Stimulated activated CD4-positive, alpha-beta T cell treated with anti-CD3 and anti-CD28 coated beads, Interleukin-2, amount 100 ng/mL, for 48 hours (primary cell): ENCODE data around the gene MICB.
A peak's percentile ranks its signal among the peaks of the same experiment; 100 is the strongest.
"Not testable (repeated sequence)": the region's sequence is repeated elsewhere in the genome, so short reads cannot be mapped to it uniquely, and the experiment has no call there.

Experiments
- DNase-seq, 2 donors: peaks; one replicate each; pipeline ENCODE4 v3.0.0-alpha.2; 2020

Gene MICB

GRCh38 chr6:31497531-31498476, at the start of gene MICB:
Gene MICB (plus strand): TSS chr6:31498145. CDS start chr6:31498194, 49 bp downstream.
- peak; percentile 75 to 79 for DNase-seq

DNA sequence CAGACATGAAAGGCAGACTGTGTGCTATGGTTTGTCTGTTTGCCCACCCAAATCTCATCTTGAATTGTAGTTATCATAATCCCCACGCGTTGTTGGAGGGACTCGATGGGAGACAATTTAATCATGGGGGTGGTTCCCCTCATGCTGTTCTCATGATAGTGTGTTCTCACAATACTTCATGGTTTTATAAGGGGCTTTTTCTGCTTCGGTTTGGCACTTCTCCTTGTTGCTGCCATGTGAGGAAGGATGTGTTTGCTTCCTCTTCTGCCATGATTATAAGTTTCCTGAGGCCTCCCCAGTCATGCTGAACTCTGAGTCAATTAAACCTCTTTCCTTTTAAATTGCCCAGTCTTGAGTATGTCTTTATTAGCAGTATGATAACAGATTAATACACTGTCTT, 47.2 kb upstream of the MICB start:
- DNase-seq = no peak

GRCh38 chr6:31452859-31453258, 45.1 kb upstream of the MICB start:
- no peak for DNase-seq

GRCh38 chr6:31453259-31453658, 44.7 kb upstream of the MICB start:
- no peak for DNase-seq

DNA sequence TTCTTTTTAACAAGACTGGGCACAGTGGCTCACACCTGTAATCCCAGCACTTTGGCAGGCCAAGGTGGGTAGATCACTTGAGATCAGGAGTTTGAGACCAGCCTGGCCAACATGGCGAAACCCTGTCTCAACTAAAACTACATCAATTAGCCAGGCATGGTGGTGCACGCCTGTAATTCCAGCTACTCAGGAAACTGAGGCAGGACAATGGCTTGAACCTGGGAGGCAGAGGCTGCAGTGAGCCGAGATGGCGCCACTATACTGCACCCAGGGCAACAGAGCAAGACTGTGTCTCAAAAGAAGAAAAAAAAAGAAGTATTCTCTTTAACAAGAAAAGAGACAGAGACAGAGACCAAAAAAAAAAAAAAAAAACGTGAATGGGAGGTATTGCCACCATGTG, 38.1 kb upstream of the MICB start:
- not testable (repeated sequence) for DNase-seq

GRCh38 chr6:31460361-31461025, 37.5 kb upstream of the MICB start:
- DNase-seq = no peak

DNA sequence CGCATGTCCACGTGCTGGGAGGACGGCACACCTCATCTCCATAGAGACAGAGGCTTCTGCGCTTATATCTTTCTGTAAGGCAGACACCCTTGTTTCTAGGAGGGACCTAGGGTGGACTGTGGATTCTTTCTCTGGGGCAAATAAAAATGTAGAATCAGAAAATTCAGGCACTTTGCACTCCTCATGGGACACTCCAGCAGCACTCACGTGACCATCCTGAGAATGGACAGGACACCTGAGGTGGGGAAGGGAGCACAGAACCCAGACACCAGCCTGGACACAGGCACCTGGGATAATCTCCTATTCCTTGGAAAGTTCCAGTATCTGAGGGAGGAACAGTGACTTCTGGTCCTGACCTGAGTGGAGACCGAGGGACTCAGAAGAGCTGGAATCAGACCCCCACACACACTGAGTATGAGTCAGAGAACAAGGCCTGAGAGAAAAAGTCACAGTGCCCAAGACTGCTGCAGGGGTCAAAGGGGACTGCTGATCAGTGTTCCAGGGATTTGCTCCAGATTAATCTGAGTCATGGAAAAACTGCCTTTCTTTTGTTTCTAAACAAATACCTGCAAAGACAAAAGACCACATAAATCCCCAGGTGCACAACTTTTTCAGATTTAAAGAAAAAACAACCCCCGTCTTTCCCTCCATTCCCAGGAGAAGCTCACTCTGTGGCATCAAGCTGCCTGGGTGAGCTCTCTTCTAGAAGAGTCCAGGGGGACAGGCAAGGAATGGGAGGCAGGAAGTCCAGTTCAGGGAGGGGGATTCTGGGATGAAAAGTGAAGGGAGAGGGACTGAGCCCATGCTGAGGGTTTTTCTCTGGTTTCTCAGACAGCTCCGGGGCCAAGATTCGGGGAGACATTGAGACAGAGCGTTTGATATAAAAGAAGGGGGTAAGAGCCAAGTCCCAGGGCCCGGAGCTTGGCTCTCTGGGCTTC, 35.6 kb upstream of the MICB start:
- no peak for DNase-seq

DNA sequence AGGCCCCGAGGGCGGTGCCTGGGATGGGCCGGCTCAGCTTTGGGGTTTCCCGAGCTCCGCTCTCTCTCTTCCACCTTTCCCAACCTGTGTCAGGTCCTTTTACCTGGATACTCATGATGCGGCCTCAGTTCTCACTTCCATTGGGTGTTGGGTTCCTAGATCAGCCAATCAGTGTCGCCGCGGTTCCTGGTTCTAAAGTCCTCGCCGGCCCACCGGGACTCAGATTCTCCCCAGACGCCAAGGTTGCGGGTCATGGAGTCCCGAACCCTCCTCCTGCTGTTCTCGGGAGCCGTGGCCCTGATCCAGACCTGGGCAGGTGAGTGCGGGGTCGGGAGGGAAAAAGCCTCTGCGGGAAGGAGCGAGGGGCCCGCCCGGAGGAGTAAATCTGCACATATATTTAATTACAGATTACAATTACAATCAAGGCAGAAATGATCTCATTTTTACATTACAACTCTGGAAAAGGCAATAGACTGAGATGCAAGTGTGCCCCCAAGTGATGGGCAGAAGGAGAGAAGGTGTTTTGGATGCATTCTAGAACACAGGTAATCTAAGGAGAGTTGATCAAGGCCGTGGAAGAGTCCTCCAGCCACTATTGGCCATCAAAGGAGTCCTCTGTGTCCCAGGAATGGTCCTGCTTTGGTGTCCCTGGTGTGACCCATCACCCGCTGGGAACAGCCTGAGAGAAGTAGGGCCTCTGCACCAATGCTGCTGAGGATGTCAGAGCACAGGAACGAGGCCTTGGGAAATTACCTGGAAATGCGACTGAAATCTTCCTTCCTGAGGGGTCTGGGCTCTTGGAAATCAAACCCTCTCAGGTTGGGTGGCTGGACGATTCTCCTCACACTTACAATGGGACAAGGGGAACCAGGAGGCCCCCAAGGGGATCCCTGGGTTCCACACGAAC, 34.7 kb upstream of the MICB start:
- peak; percentile 81 to 87 for DNase-seq

- no peak for DNase-seq
These were observed 33.4 kb upstream of the MICB start for GRCh38 chr6:31464252-31465184.

DNA sequence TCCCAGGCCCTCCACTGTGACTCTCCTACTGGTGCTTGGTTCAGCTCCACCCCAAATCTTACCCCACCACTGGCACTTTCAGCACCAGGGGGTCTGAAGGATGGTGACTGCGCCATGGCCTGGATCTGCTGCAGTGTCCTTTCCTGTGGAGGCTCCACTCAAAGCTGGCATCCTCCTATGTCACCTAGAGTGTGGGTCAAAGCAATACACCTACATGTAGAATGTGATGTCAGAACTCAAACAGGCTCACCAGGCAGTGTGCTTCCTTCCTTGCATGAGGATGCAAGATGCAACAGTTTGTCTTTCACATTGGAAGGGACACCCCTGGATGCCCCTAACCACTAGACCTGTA, 32.8 kb upstream of the MICB start:
- no peak for DNase-seq

GRCh38 chr6:31465718-31466117, 32.2 kb upstream of the MICB start:
- no peak for DNase-seq

DNA sequence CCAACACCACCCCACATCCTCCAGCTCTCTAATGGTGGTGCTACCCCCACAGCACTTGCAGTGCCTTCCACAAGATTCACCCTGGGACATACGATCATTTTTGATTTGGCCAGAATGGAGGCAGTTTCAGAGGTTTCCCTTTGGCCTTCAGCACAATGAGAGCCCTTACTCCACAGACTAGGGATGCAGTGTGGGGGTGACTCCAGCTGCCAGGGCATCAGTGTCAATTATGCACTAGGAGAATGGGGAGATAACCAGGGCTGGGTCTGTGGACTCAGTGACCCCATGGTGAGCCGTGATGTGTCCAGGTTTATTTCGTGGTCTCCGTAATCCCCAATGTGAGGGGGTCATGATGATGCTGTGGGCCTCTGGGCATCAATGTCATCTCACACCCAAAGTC, 31.5 kb upstream of the MICB start:
- DNase-seq = no peak

- DNase-seq = no peak
These were observed 30.8 kb upstream of the MICB start for GRCh38 chr6:31467151-31467550.

DNA sequence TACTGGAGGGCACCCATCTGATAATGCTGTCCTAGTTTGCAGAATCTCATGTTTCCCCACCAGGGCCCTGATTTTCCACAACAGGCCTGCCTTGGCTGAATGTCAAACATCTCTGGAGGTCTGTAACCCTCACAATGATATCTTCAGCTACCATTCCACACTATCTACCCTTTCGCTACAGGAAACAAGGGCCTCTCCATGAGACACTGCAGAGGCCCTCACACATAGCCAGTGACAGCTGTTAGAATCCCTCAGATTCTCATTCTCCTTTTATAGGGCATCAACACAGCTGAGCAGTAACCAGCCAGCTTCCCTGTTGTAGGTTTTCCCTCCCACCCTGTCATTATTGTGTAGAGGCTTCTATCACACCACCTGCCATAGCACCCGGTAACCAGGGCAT, 29.6 kb upstream of the MICB start:
- no peak for DNase-seq

DNA sequence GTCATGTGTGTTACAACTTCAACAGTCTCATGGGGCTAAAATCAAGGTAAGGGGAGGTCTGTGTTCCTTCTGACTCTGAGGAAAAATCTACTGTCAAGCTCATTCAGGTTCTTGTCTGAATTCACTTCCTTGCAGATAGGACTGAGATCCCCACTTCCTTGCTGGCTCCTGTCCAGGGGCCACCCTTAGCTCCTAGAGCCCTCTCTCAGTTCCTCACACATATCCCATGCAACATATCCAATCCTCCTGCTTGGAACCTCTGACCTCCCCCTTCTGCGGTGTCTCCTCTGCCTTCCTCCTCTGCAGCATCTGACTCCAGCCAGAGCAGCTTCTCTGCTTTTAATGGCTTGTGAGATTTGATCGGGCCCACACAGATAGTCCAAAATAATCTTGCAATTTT, 27.1 kb upstream of the MICB start:
- no peak for DNase-seq

- DNase-seq = no peak
These were observed 26.2 kb upstream of the MICB start for GRCh38 chr6:31471711-31472110.

GRCh38 chr6:31472259-31472658, 25.7 kb upstream of the MICB start:
- DNase-seq = no peak

GRCh38 chr6:31473244-31473643, 24.7 kb upstream of the MICB start:
- DNase-seq = no peak

GRCh38 chr6:31473780-31474761, 23.9 kb upstream of the MICB start:
- no peak for DNase-seq

DNA sequence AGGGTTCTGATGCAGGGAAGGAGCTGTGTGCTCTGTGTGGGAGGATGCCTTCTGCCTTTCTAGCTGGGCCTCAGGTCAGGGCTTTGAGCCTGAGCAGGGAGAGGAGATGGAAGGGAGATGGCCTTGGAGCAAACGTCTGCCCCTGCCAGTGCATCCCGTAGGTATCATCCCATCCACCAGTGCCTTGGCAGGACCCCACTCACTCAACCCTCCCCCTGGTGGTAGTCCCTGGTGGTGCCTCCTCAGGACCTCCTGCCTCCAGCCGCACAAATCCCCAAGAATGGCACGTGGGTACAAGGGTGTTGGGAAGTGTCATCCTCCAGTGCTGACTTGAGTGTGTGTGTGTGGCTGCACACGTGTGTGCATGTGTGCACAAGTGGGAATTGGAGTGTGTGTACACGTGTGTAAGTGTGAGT, 23.1 kb upstream of the MICB start:
- no peak for DNase-seq
